PC-3 (cell line): ENCODE results near the gene KCNJ6. TPM values are rescaled to one million over a fixed set of nuclear protein-coding genes. Genes with fewer than 3 reads are reported as not detected.

ENCODE experiments used
- ATAC-seq: fragments of 200-7000 bp; cut with Tn5 transposase; 2 replicates; pipeline ENCODE4 v1.9.1; 2020; ENCODE audit warnings: mild to moderate bottlenecking, moderate library complexity
- BruUV-seq: library from RNA; stranded (reverse); fragments of 400-500 nt; replicated peaks from 2 replicates; lab custom pipeline; 2021; lab: Mats Ljungman, UMichigan
- CTCF ChIA-PET: fragments of 300-600 bp; sonication (Branson Sonifier 250); formaldehyde crosslinking; loops from one replicate; lab custom pipeline; 2022; ENCODE audit warnings: antibody characterized with exemption; lab: Charles Lee
- POLR2A ChIA-PET: fragments of 300-600 bp; sonication (Branson Sonifier 250); formaldehyde crosslinking; loops from one replicate; lab custom pipeline; 2022; ENCODE audit warnings: antibody characterized with exemption; ENCODE audit not compliant: unreplicated experiment; lab: Charles Lee
- DNase-seq: peaks from one replicate; pipeline ENCODE4 v3.0.0-alpha.2; 2015
- H2AFZ ChIP-seq: fragments of 300-600 bp; sonication (generic); 2 replicates; pipeline ENCODE4 v1.6.0; 2016; ENCODE audit warnings: antibody characterized with exemption, low read length
- H3F3A ChIP-seq: fragments of 300-600 bp; sonication (generic); one replicate; pipeline ENCODE4 v1.6.0; 2017; ENCODE audit warnings: antibody characterized with exemption, low read length, control low read depth, mild to moderate bottlenecking; ENCODE audit not compliant: unreplicated experiment
- H3K27ac ChIP-seq: fragments of 300-600 bp; sonication (generic); 2 replicates; pipeline ENCODE4 v1.5.1; 2016; ENCODE audit warnings: mild to moderate bottlenecking, low read length
- H3K27me3 ChIP-seq: fragments of 300-600 bp; sonication (generic); 2 replicates; pipeline ENCODE4 v1.6.1; 2016; ENCODE audit warnings: low read length, mixed read lengths
- H3K36me3 ChIP-seq: fragments of 300-600 bp; sonication (generic); 2 replicates; pipeline ENCODE4 v1.6.1; 2016; ENCODE audit warnings: low read depth, mixed run types, low read length, mixed read lengths
- H3K4me1 ChIP-seq: fragments of 300-600 bp; sonication (generic); 2 replicates; pipeline ENCODE4 v1.5.1; 2016; ENCODE audit warnings: low read length; ENCODE audit not compliant: insufficient read depth
- H3K4me2 ChIP-seq: fragments of 300-600 bp; sonication (generic); 2 replicates; pipeline ENCODE4 v1.6.0; 2016; ENCODE audit warnings: low read length
- H3K4me3 ChIP-seq: fragments of 300-600 bp; sonication (generic); 2 replicates; pipeline ENCODE4 v1.5.1; 2016; ENCODE audit warnings: mild to moderate bottlenecking, low read length, mixed read lengths
- H3K79me2 ChIP-seq: fragments of 300-600 bp; sonication (generic); 2 replicates; pipeline ENCODE4 v1.6.1; 2017; ENCODE audit warnings: low read length, mixed read lengths
- H3K9ac ChIP-seq: fragments of 300-600 bp; sonication (generic); 2 replicates; pipeline ENCODE4 v1.6.0; 2016; ENCODE audit warnings: mild to moderate bottlenecking, low read length
- H3K9me2 ChIP-seq: fragments of 300-600 bp; sonication (generic); replicated peaks from 2 replicates; pipeline ENCODE4 v1.6.1; 2016; ENCODE audit warnings: mixed run types, low read length, mixed read lengths
- H3K9me3 ChIP-seq: fragments of 300-600 bp; sonication (generic); 2 replicates; pipeline ENCODE4 v1.6.1; 2016; ENCODE audit warnings: low read length, mixed read lengths
- H4K20me1 ChIP-seq: fragments of 300-600 bp; sonication (generic); 2 replicates; pipeline ENCODE4 v1.6.1; 2016; ENCODE audit warnings: low read length, mixed read lengths
- CTCF ChIP-seq: fragments of 300-600 bp; sonication (generic); conservative IDR thresholded peaks from 2 replicates; pipeline ENCODE4 v1.5.1; 2017; ENCODE audit warnings: antibody characterized with exemption, low read depth, mild to moderate bottlenecking, low read length
- EZH2 ChIP-seq: fragments of 300-600 bp; sonication (generic); IDR thresholded peaks from one replicate; pipeline ENCODE4 v1.6.1; 2017; ENCODE audit warnings: antibody characterized with exemption, mild to moderate bottlenecking, low read length; ENCODE audit not compliant: unreplicated experiment
- EZH2phosphoT487 ChIP-seq: fragments of 300-600 bp; sonication (generic); IDR thresholded peaks from 2 replicates; pipeline ENCODE4 v1.6.1; 2018; ENCODE audit warnings: mild to moderate bottlenecking, antibody characterized with exemption, low read length, borderline replicate concordance
- intact Hi-C: fragments of 100-400 bp; cut with micrococcal nuclease; formaldehyde crosslinking; loops from 2 replicates; pipeline ENCODE4 v1.9.0; 2023
- total RNA-seq: library from RNA; depleted of rRNA; stranded (reverse); fragments of >200 nt; gene quantifications from 2 replicates; pipeline ENCODE4 v1.2.3, GENCODE V29; 2014

Gene KCNJ6
- total RNA-seq, 1 experiment from 2014 or later = not detected

DNA sequence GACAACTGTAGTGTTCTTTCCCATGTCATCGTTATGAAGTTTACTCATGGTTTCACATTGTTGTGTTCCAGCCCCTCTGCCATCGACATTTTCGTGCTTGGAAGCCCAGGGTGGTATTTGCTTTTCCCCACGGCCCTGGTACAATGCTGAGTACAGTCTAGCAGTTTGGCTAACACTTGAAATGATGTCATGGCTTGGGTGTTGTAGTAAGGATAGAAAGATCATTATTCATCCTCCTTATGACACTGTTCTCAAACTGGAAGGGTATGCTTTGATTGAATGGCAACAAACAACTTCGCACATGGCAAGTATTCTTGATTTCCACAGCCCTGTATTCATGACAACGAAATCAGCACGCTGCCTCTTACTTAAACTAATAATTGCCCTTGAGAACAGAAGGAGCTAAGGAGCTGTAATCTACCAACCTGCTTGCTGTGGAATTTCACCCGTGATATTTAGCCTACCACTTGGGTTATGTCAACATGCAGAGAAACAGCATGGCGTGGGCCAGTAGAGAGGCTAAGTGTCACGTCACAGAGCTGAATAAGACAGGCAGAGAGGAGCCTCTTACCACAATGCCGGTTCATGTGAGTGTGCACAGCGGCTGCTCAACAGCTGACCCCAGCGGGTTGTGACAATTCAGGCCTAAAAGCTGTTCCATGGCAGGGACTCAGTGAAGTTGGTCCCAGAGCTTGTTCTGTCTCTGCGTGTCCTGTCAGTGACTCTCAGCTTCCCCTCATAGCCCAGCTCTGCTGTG is 73.9 kb downstream of the KCNJ6 start:
- Histone ChIP-seq H3K4me1 (no peaks in the 10 kb centered on the region), H3F3A (no peaks in the 10 kb centered on the region), H3K79me2 (no peaks in the 10 kb centered on the region), H3K9me3 (peaks cover 18% of the 10 kb centered on the region), H3K27ac (no peak overlapping the region), H3K4me3 (no peak overlapping the region), H3K9ac (no peak overlapping the region), H3K4me2 (no peak overlapping the region), H3K27me3 (peaks cover 10% of the 10 kb centered on the region), H4K20me1 (no peaks in the 10 kb centered on the region), H3K9me2 (no peaks in the 10 kb centered on the region), H2AFZ (no peak overlapping the region), H3K36me3 (no peaks in the 10 kb centered on the region)
- intact Hi-C loops = no loop called here
- TF ChIP-seq CTCF = no peak
- no peak for TF ChIP-seq EZH2
- no peak for TF ChIP-seq EZH2phosphoT487
- CTCF ChIA-PET = no interaction called here
- POLR2A ChIA-PET = no interaction called here
- ATAC-seq = no peak
- BruUV-seq = no TSS peak
- DNase-seq = no peak

- H3K36me3 ChIP-seq = no peaks in the 10 kb centered on the region
- no peaks in the 10 kb centered on the region for H3K9me2 ChIP-seq
- H3K9me3 ChIP-seq = peaks cover 18% of the 10 kb centered on the region
- intact Hi-C loops = no loop called here
- ATAC-seq (no peak), DNase-seq (no peak)
- no peak overlapping the region for H3K4me3 ChIP-seq
- no peaks in the 10 kb centered on the region for H3K4me1 ChIP-seq
- no peaks in the 10 kb centered on the region for H3K79me2 ChIP-seq
- H3K27me3 ChIP-seq = peaks cover 4% of the 10 kb centered on the region; the same call in 1 of the 2 replicates
- H3K4me2 ChIP-seq = no peak overlapping the region
- TF ChIP-seq EZH2phosphoT487 = no peak
- TF ChIP-seq CTCF = no peak
- TF ChIP-seq EZH2 = no peak
- no peaks in the 10 kb centered on the region for H4K20me1 ChIP-seq
- H2AFZ ChIP-seq = no peak overlapping the region
- H3K9ac ChIP-seq = no peak overlapping the region
- H3K27ac ChIP-seq = no peak overlapping the region
- BruUV-seq = no TSS peak
- ChIA-PET CTCF (no interaction called here), POLR2A (no interaction called here)
- no peaks in the 10 kb centered on the region for H3F3A ChIP-seq
Observed at GRCh38 chr21:37837381-37837780, 78.9 kb downstream of the KCNJ6 start.

DNA sequence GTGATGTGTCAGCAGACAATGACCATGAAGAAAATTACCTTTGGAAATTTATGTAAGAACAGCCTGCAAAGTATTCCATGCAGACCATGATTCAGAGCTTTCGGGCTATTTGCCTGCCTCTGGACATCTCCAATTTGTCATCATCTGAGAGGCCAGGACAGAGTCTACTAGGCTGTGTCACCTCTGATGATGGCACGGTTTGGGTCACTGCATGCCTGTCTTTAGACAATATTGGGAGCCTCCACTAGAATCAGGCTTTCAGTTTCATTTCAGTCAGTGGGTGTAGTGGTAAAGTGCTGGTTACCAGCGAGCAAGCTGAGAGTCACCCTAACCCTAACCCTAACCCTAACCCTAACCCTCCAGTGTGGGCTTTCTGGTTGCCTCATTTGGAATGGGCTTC is 80.8 kb downstream of the KCNJ6 start:
- Histone ChIP-seq H3K9me2 (no peaks in the 10 kb centered on the region), H3K4me2 (no peak overlapping the region), H3K9ac (no peak overlapping the region), H2AFZ (no peak overlapping the region), H3K36me3 (no peaks in the 10 kb centered on the region), H3K27ac (no peak overlapping the region), H3K27me3 (no peaks in the 10 kb centered on the region), H3K79me2 (no peaks in the 10 kb centered on the region), H3K9me3 (0 out of 2 replicates have a peak, but pooled peaks cover 5% of the 10 kb centered on the region), H3K4me1 (no peaks in the 10 kb centered on the region), H4K20me1 (no peaks in the 10 kb centered on the region), H3K4me3 (no peak overlapping the region), H3F3A (no peaks in the 10 kb centered on the region)
- ATAC-seq (no peak), DNase-seq (no peak)
- intact Hi-C loops = no loop called here
- CTCF ChIA-PET = no interaction called here
- no peak for TF ChIP-seq CTCF
- no peak for TF ChIP-seq EZH2phosphoT487
- TF ChIP-seq EZH2 = no peak
- no TSS peak for BruUV-seq
- POLR2A ChIA-PET = no interaction called here
